CD4-positive, alpha-beta T cell (primary cell): ENCODE data around the gene FAM131C. TPM values are rescaled to one million over a fixed set of nuclear protein-coding genes. Genes with fewer than 3 reads are reported as not detected.

Source experiments
- ATAC-seq: fragments of 200-7000 bp; cut with Tn5 transposase; one replicate; pipeline ENCODE4 v1.10.0; 2022; ENCODE audit warnings: mild to moderate bottlenecking; ENCODE audit not compliant: poor library complexity
- CTCF ChIA-PET: fragments of 350-600 bp; sonication (Branson Sonifier 250); formaldehyde crosslinking; loops from one replicate; lab custom pipeline; 2021; ENCODE audit warnings: antibody characterized with exemption, inconsistent platforms; lab: Charles Lee
- POLR2A ChIA-PET: fragments of 350-600 bp; sonication (Branson Sonifier 250); formaldehyde crosslinking; loops from one replicate; lab custom pipeline; 2021; ENCODE audit warnings: antibody characterized with exemption, inconsistent platforms; lab: Charles Lee
- DNase-seq, 14 experiments: peaks; one replicate each; pipeline ENCODE4 v3.0.0-alpha.2; 2013 to 2020; ENCODE audit warnings: mixed read lengths in 2 of 14
- H3K27ac ChIP-seq, 2 donors: one replicate each; pipeline versions ENCODE4 v1.5.1 to v1.7.0; 2013; ENCODE audit warnings: low read length in 2 of 2, low read depth in 1 of 2, mild to moderate bottlenecking in 1 of 2
- H3K27me3 ChIP-seq, 2 experiments: 1 replicate in 1 of 2; 2 replicates in 1 of 2; pipeline versions ENCODE4 v1.6.1 to v1.7.0; 2013; ENCODE audit warnings: low read length in 2 of 2, control low read depth in 1 of 2, mild to moderate bottlenecking in 1 of 2, moderate library complexity in 1 of 2; ENCODE audit not compliant: insufficient read depth in 2 of 2, control insufficient read depth in 1 of 2
- H3K36me3 ChIP-seq: one replicate; pipeline ENCODE4 v1.6.1; 2013; ENCODE audit warnings: low read length, control low read depth; ENCODE audit not compliant: insufficient read depth
- H3K4me1 ChIP-seq: one replicate; pipeline ENCODE4 v1.6.1; 2013; ENCODE audit warnings: low read length, control low read depth; ENCODE audit not compliant: insufficient read depth
- H3K4me3 ChIP-seq: one replicate; pipeline ENCODE4 v1.5.1; 2013; ENCODE audit warnings: mild to moderate bottlenecking, low read length, moderate library complexity
- H3K9me3 ChIP-seq, 2 experiments: 1 replicate in 1 of 2; 2 replicates in 1 of 2; pipeline versions ENCODE4 v1.6.1 to v1.7.0; 2013; ENCODE audit warnings: low read length in 2 of 2, mild to moderate bottlenecking in 2 of 2, control low read depth in 1 of 2, moderate library complexity in 1 of 2; ENCODE audit not compliant: control insufficient read depth in 1 of 2, insufficient read depth in 1 of 2
- H3K27ac Mint-ChIP-seq: one replicate; pipeline ENCODE4 v1.8.0; 2020; ENCODE audit warnings: mixed read lengths
- H3K27me3 Mint-ChIP-seq: one replicate; pipeline ENCODE4 v1.8.0; 2021; ENCODE audit warnings: mixed read lengths
- H3K36me3 Mint-ChIP-seq: one replicate; pipeline ENCODE4 v1.8.0; 2021; ENCODE audit warnings: low read depth, mixed read lengths
- H3K4me1 Mint-ChIP-seq: one replicate; pipeline ENCODE4 v1.8.0; 2021; ENCODE audit warnings: low read depth, mixed read lengths
- H3K4me3 Mint-ChIP-seq: one replicate; pipeline ENCODE4 v1.8.0; 2020; ENCODE audit warnings: mild to moderate bottlenecking, mixed read lengths
- H3K9me3 Mint-ChIP-seq: one replicate; pipeline ENCODE4 v1.8.0; 2020; ENCODE audit warnings: mixed read lengths
- intact Hi-C, 2 experiments: fragments of 100-400 bp; cut with DNase I in 1 of 2; cut with micrococcal nuclease in 1 of 2; formaldehyde crosslinking; loops; one replicate each; pipeline versions ENCODE4 v1.15.1 to v1.9.0; 2023 to 2025; cut with DNase I, micrococcal nuclease
- total RNA-seq, 174 experiments: library from RNA in 2 of 174; stranded (reverse) in 2 of 174; gene quantifications; one replicate each; pipeline ENCODE4 v1.2.3 and lab custom pipeline; 2021 to 2026
- TF ChIP-seq, protein P1 (sequence below): fragments of 200-600 bp; IDR thresholded peaks from one replicate; pipeline ENCODE4 v1.8.0; 2022; ENCODE audit warnings: antibody characterized with exemption, mild to moderate bottlenecking

Gene FAM131C
- total RNA-seq, 2 experiments from 2014 or later = not detected

DNA sequence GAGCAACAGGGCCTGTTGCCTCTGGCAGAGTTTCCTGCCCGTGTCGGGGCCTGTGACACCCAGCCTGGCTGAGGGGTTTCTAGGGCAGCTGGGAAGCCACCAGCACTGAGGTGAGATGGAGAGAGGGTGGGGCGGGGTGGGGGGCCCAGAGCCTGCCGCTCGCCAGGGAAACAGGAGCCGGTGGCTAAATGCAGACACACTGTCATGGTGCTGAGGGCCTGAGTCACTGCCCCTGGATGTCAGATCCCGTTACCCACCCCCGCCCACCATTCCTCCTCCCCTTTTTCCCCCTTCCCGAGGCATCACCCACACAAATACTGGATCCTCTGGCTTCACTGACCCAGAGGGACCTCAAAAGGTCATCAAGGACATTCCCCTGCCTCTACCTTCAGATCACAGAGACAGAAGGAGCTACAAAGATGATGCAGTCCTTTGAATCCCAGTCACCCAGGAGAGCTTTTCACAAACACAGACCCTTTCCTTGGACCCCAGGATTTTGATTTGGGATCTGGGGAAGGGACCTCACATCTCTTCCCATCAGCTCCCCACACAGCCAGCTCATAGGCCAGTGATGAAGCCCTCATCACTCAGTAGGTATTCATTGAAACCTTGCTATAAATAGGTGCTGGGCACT is 53.7 kb downstream of the FAM131C start:
- no peak for DNase-seq
- peaks cover 12% of the 10 kb centered on the region for H3K27me3 Mint-ChIP-seq
- Histone ChIP-seq H3K9me3 (no peaks in the 10 kb centered on the region), H3K27ac (no peak overlapping the region), H3K4me3 (no peak overlapping the region), H3K36me3 (no peaks in the 10 kb centered on the region), H3K4me1 (no peaks in the 10 kb centered on the region), H3K27me3 (no peaks in the 10 kb centered on the region)
- TF ChIP-seq, protein P1, sequence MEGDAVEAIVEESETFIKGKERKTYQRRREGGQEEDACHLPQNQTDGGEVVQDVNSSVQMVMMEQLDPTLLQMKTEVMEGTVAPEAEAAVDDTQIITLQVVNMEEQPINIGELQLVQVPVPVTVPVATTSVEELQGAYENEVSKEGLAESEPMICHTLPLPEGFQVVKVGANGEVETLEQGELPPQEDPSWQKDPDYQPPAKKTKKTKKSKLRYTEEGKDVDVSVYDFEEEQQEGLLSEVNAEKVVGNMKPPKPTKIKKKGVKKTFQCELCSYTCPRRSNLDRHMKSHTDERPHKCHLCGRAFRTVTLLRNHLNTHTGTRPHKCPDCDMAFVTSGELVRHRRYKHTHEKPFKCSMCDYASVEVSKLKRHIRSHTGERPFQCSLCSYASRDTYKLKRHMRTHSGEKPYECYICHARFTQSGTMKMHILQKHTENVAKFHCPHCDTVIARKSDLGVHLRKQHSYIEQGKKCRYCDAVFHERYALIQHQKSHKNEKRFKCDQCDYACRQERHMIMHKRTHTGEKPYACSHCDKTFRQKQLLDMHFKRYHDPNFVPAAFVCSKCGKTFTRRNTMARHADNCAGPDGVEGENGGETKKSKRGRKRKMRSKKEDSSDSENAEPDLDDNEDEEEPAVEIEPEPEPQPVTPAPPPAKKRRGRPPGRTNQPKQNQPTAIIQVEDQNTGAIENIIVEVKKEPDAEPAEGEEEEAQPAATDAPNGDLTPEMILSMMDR = no peak
- no peaks in the 10 kb centered on the region for H3K4me1 Mint-ChIP-seq
- no peak overlapping the region for H3K4me3 Mint-ChIP-seq
- no peaks in the 10 kb centered on the region for H3K9me3 Mint-ChIP-seq
- H3K36me3 Mint-ChIP-seq = no peaks in the 10 kb centered on the region
- ChIA-PET POLR2A (no interaction called here), CTCF (no interaction called here)
- no peak for ATAC-seq
- H3K27ac Mint-ChIP-seq = no peak overlapping the region
- intact Hi-C loops = no loop called here

- Mint-ChIP-seq H3K27ac (no peak overlapping the region), H3K36me3 (no peaks in the 10 kb centered on the region), H3K27me3 (peaks cover 17% of the 10 kb centered on the region), H3K9me3 (no peaks in the 10 kb centered on the region), H3K4me1 (no peaks in the 10 kb centered on the region), H3K4me3 (no peak overlapping the region)
- Histone ChIP-seq H3K4me3 (no peak overlapping the region), H3K27ac (no peak overlapping the region), H3K9me3 (no peaks in the 10 kb centered on the region), H3K4me1 (no peaks in the 10 kb centered on the region), H3K27me3 (no peaks in the 10 kb centered on the region), H3K36me3 (no peaks in the 10 kb centered on the region)
- no peak for ATAC-seq
- ChIA-PET POLR2A (no interaction called here), CTCF (no interaction called here)
- TF ChIP-seq, protein P1 = no peak
- intact Hi-C loops = no loop called here
- DNase-seq = no peak
These were observed 54.5 kb downstream of the FAM131C start for GRCh38 chr1:16018749-16019643.

- peaks cover 0 to 3% of the 10 kb centered on the region in 2 experiments for H3K27me3 ChIP-seq
- no peak overlapping the region for H3K4me3 Mint-ChIP-seq
- DNase-seq (no peak), ATAC-seq (no peak)
- no peak overlapping the region for H3K27ac Mint-ChIP-seq
- intact Hi-C loops = no loop called here
- H3K27ac ChIP-seq = no peak overlapping the region
- ChIA-PET CTCF (interaction anchor here (0.6 kb wide), 1 partner anchor 171 kb away, joined by 3 read pairs; no protein-coding TSS in a partner anchor), POLR2A (no interaction called here)
- no peaks in the 10 kb centered on the region for H3K36me3 ChIP-seq
- TF ChIP-seq, protein P1 = no peak
- peaks cover 17% of the 10 kb centered on the region for H3K27me3 Mint-ChIP-seq
- H3K4me3 ChIP-seq = no peak overlapping the region
- H3K4me1 Mint-ChIP-seq = no peaks in the 10 kb centered on the region
- H3K9me3 Mint-ChIP-seq = no peaks in the 10 kb centered on the region
- no peaks in the 10 kb centered on the region for H3K9me3 ChIP-seq
- peaks cover 2% of the 10 kb centered on the region for H3K4me1 ChIP-seq
- no peaks in the 10 kb centered on the region for H3K36me3 Mint-ChIP-seq
These were observed 55.1 kb downstream of the FAM131C start for GRCh38 chr1:16018308-16018707.
